Stomach (tissue), 4 donors: ENCODE measurements around the gene C1QTNF5.

Experiments
- CTCF ChIP-seq, 7 experiments: fragments of 450-650 bp in 4 of 7; fragments of 200-600 bp in 3 of 7; sonication (generic) in 3 of 7; IDR thresholded peaks; one replicate each; pipeline ENCODE4 v1.5.1; 2016 to 2019; ENCODE audit warnings: antibody characterized with exemption in 7 of 7, control low read depth in 2 of 7, mild to moderate bottlenecking in 1 of 7
- POLR2A ChIP-seq, 4 donors: fragments of 450-650 bp; IDR thresholded peaks; one replicate each; pipeline ENCODE4 v1.6.1; 2016; ENCODE audit warnings: antibody characterized with exemption in 4 of 4, control low read depth in 2 of 4, mild to moderate bottlenecking in 1 of 4, moderate library complexity in 1 of 4
- POLR2AphosphoS5 ChIP-seq, 3 donors: sonication (generic); formaldehyde crosslinking; IDR thresholded peaks; one replicate each; pipeline ENCODE4 v1.6.1; 2016; ENCODE audit warnings: antibody characterized with exemption in 3 of 3

- TF ChIP-seq CTCF (IDR thresholded peaks at IDR 0.05) (no peak), POLR2A (IDR thresholded peaks at IDR 0.05) (no peak), POLR2AphosphoS5 (IDR thresholded peaks at IDR 0.05) (no peak)
Observed at GRCh38 chr11:119347242-119347641, 6.6 kb upstream of the C1QTNF5 start.
